Globus pallidus (tissue), 1 donor: ENCODE data around the gene ERBB4.
"Not testable (repeated sequence)": the region's sequence is repeated elsewhere in the genome, so short reads cannot be mapped to it uniquely, and the experiment has no call there.

Source experiments
- DNase-seq: peaks from one replicate; pipeline ENCODE4 v3.0.0-alpha.2; 2015; ENCODE audit warnings: low spot score

Gene ERBB4

DNA sequence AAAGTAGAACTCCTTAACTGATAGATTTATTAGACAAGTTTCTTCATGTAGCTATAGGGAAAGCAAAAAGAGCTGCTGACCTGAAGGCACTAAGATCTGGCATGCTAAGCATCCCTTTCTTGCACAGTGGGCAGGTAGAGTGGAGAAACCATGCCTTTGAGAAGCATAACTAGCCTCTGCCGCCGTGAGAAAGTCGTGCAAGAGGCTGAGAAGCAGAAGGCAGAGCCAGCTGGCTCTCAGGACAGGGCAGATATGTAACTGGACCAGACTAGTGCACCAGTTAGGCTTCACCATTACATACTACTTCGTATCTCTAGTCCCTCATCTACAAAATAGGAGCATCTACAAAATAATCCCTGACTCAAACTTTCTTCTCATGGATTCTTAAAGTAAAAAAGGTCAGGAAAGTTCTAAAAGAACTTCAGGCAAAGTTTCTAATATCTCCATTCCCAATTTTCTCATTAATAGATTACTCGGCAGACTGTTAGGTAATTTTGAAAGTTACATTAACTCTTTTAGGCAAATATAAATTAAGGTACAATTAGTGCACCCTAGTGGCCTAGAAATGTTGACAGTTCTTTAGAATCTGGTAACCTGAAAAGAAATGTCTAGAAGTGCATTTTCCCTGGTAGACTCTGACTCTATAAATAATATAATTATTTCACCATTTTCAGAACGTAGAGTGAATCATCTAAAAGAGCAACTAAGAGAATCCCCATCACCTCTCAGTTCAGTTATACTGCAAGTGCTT lies 10.3 kb downstream of the ERBB4 start:
- DNase-seq = no peak

DNA sequence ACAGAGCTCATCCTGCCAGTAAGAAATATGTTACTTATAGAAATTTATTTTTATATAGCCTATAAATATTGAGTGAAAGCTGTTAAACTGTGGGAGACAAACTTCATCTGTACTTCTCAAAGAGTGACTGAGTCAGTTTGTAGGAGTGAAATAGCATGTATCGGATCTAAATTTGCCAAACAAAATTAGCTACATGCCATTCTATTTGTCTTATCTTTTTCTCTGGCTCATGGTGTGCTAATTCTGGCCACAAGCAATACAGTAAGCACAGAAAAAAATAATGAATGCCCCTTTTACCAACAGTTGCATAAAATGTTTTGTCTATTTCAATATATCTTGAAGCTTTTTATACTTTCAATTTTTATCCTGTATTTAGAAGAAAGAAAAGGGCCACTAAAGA lies 12.5 kb downstream of the ERBB4 start:
- no peak for DNase-seq

DNA sequence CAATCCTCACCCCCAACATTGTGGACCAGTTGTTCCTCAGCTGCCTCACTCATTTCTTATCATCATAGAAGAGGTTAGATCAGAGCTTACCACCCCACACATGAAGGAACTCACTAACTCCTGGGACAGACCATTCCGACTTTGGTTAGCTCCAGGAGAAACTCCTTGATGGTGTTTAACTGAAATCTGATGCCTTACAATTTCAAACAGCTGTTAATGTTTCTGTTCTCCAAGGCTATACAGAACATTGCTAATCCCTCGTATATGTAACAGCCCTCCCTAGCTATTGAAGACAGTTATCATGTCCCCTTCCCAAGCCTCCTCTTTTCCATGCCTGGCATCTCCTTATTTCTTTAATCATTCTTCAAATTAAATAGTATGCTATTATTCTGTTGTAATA lies 14.8 kb downstream of the ERBB4 start:
- no peak for DNase-seq

- DNase-seq = no peak
Measured at GRCh38 chr2:212520340-212520739, 18.3 kb downstream of the ERBB4 start.

- DNase-seq = no peak
Measured at GRCh38 chr2:212517693-212518092, 20.9 kb downstream of the ERBB4 start.

DNA sequence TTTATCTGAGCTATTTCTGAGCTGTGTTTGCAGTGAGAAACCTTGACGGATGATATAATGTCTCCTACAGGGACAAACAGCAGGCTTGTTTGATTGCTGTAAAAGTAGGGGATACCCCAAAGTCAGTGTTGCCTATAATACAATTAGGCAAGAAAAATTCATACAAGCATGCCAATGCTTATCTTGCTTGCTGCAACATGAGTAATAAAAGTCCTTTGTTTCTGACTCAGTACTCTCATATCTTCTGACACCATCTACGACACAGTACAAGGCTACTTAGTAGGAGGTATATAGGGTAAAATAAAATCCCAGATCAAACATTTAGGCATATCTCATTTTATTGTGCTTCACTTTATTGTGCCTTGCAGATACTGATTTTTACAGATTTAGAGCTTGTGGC lies 33.0 kb downstream of the ERBB4 start:
- DNase-seq = no peak

GRCh38 chr2:212495046-212495445 lies 43.6 kb downstream of the ERBB4 start:
- DNase-seq = no peak

DNA sequence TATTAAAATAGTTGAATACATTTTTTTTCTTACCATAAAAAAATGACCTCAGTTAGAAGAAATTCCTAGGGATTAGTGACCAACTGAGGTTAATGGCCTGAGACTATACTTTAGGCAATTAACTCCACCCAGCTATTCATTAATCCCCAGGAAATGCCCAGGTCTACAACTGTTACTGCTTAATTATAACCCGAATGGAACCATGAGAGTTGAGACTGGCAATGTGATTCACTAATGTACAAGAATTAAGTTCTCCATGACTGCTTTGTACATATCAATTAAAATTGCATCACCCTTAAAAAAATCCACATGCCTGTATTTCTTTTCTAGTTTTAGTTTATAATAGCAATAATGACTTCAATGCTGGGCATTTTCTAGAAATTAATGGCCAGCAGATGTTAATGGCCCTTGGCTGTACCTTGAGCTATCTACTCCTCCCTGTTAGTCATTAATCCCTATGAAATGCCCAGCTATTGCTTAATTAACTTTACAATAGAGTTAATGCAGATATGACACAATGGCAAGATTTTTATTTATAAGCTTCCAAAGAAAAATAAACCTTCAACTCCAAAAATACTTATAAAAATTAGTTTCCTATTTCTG lies 44.1 kb downstream of the ERBB4 start:
- no peak for DNase-seq

GRCh38 chr2:212489719-212490346 lies 48.8 kb downstream of the ERBB4 start:
- DNase-seq = no peak

DNA sequence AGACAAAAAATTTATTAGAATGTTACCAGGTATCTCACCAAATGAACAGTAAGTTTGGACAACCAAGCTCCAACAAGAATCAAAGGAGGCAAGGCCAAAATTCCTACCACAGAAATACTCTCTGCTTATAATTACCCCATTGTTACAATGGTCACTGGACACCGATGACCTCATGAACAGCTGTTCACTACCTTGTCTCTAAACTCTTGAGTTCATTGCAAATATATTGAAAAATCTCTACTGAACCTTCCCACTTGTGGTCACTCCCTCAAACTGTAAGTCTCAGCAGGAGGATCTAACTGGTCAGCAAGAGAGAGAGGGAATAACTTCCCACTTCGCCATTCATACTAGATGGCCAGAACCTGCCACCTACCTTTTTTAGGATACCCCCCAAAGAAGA lies 50.0 kb downstream of the ERBB4 start:
- peak; percentile 41 for DNase-seq

GRCh38 chr2:212484563-212485080 lies 54.0 kb downstream of the ERBB4 start:
- DNase-seq = no peak

DNA sequence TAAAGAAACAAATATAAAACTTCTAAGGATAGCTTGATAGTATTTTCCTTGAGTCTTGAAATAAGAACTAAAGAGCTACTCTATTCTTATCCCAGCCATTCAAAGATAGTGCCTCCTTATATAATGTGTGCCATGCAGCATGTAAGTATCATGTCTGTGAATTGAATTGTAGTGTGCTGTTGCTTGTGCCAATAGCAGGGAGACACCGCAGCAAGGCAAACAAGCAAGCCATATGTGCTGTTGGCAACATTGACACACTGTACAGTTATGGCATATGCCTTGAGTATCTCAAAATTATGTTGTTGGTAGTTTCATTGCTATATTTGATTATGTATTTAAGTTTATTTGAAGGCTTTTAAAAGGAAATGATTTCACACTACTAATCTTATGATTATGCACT lies 58.2 kb downstream of the ERBB4 start:
- DNase-seq = no peak

- no peak for DNase-seq
Measured at GRCh38 chr2:212477571-212477970, 61.0 kb downstream of the ERBB4 start.

DNA sequence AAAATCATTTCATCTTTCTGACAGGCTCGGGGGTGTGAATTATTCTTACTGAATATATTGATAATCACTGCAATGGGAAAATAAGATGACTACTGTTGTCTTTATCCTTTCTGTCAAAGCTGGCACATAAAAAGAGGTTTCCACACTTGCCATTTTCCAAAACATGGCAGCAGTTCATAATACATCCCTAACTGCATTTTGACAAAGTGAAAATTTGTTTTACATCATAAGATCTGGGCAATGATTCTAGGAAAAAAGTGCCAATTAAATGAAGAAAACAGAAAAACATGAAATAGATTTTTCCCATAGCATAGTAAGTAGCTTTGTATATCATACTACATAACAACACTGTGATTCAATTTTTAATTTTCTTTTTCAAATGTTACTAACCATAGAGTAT lies 65.4 kb downstream of the ERBB4 start:
- DNase-seq = no peak

GRCh38 chr2:212467551-212467950 lies 71.1 kb downstream of the ERBB4 start:
- not testable (repeated sequence) for DNase-seq

DNA sequence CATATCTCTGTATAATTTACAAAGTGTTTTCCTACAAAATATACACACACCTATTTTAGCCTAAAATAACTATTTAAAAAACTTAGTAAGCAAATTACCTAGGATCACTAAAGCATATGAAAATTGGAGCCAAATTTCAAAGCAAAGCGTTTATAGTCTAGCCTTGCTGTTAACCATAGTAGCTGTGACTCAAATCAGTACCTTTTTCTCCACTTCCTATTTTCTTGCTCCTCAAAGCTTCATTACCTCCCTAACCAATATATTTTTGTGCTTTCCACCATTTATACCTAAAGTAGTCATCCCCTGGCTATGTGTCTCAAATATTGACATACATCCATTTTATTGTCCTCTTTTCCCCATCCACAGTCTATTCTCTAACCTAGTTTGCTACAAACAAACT lies 73.1 kb downstream of the ERBB4 start:
- no peak for DNase-seq

- DNase-seq = not testable (repeated sequence)
Measured at GRCh38 chr2:212461708-212462107, 76.9 kb downstream of the ERBB4 start.

- DNase-seq = no peak
Measured at GRCh38 chr2:212454149-212454548, 84.5 kb downstream of the ERBB4 start.

GRCh38 chr2:212451786-212452231 lies 86.8 kb downstream of the ERBB4 start:
- DNase-seq = peak; percentile 13

- DNase-seq = no peak
Measured at GRCh38 chr2:212448698-212449097, 89.9 kb downstream of the ERBB4 start.

GRCh38 chr2:212441821-212442220 lies 96.8 kb downstream of the ERBB4 start:
- no peak for DNase-seq

GRCh38 chr2:212441141-212441540 lies 97.5 kb downstream of the ERBB4 start:
- DNase-seq = no peak
